Stimulated activated CD4-positive, alpha-beta T cell treated with anti-CD3 and anti-CD28 coated beads, Interleukin-15, amount 100 ng/mL, for 48 hours (primary cell): ENCODE measurements around the gene GNAZ.
"Not testable (repeated sequence)": the region's sequence is repeated elsewhere in the genome, so short reads cannot be mapped to it uniquely, and the experiment has no call there.

ENCODE experiments used
- DNase-seq, 2 donors: peaks; one replicate each; pipeline ENCODE4 v3.0.0-alpha.2; 2020; ENCODE audit warnings: low read depth in 2 of 2

Gene GNAZ

DNA sequence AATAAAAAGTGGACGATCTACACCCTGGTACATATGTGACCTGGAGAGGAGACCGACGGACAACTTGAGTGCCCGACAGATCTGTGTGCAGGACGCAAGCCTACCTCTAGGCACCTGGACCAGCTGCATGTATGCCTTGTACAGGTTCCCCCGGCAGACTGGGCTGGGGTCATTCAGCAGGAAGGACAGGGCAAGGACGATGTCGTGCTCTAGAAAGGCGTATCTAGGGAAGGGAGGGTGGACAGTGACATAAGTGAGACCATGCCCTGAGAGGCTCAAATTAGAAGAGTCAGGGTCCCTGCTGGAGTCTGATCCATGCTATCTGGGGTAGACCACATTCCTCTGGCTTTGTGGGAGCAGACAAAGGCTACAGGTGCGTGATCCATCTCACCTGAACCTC lies 63.6 kb downstream of the GNAZ start:
- no peak for DNase-seq

DNA sequence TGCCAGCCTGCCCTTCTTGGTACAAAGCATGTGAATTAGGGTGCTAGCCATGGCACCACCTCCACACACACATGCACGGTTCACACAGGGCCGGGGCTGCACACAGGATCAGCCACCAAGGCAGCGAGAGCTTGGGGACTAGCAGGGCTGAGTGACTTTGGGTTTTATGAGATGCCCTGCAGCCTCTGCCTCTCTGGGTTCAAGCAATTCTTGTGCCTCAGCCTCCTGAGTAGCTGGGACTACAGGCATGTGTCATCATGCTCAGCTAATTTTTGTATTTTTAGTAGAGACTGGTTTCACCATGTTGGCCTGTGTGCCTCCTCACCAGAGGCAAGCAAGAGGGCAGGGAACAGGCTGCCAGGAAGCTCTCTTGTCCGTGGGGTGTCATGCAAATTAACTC lies 66.7 kb downstream of the GNAZ start:
- not testable (repeated sequence) for DNase-seq

- no peak for DNase-seq
Measured at GRCh38 chr22:23137468-23137867, 67.1 kb downstream of the GNAZ start.

GRCh38 chr22:23137905-23138561 lies 67.7 kb downstream of the GNAZ start:
- no peak for DNase-seq

DNA sequence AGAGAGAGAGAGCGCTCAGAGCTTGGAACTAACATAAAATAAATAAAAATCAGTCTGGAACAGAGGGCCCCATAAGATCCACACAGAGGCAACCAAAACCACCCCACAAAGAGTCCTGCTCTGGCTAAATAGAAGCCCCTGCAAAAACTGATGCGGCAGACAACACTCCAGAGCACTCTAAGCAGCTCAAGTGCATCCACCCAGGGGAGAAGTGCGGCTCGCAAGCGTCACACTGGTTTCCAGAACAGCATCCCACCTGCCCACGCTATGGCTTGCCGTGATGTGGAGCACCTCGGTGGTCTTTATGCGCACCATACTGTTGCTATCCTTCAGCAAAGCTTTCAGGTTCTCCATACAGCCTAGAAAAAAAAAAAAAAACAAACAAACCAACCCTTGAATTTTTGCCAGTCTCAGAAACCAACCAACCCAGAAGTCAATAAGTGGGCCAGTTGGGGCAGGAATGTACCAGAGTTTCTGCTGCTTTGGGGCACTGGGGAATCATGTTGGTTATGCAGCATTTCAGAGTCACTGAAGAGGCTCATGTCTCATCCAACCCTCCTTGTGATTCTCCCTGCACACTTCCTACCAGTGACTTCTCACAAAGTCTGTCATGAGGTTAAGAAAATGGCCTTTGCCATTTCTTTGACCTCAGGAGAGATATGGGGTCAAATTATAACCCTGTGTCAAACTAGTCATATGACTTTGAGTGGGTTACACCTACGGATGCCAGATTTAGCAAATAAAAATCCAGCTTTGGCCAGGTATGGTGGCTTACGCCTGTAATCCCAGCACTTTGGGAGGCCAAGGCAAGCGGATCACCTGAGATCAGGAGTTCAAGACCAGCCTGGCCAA lies 68.5 kb downstream of the GNAZ start:
- DNase-seq, result no peak

- no peak for DNase-seq
Measured at GRCh38 chr22:23140385-23140784, 70.1 kb downstream of the GNAZ start.

GRCh38 chr22:23142546-23143105 lies 72.3 kb downstream of the GNAZ start:
- DNase-seq, result no peak

- DNase-seq, result no peak
Measured at GRCh38 chr22:23143119-23143518, 72.8 kb downstream of the GNAZ start.

DNA sequence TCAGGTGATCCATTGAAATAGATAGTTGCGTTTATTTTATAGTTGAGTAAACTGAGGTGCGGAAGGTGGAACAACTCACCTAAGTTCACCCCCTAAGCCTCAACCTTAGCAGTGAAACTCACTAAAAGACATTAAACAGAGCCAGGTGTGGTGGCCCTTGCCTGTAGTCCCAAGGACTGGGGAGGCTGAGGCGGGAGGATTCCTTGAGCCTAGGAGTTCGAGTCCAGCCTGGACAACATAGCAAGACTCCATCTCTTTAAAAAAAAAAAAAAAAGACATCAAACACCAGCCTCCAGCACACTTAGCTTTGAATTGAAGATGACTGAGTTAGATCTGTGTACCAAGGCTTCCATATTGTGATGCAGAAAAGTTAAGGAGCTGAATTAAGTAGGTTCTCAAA lies 74.1 kb downstream of the GNAZ start:
- no peak for DNase-seq

GRCh38 chr22:23144932-23145877 lies 74.9 kb downstream of the GNAZ start, which contains the start of gene RAB36:
TSS of gene RAB36 (plus strand) at chr22:23145477. CDS start at chr22:23146617, 1,140 bp downstream.
- DNase-seq, result peak; percentile 77 to 79

GRCh38 chr22:23145878-23146470 lies 75.7 kb downstream of the GNAZ start:
- DNase-seq, result no peak

- no peak for DNase-seq
Measured at GRCh38 chr22:23146478-23147205, 76.3 kb downstream of the GNAZ start.

DNA sequence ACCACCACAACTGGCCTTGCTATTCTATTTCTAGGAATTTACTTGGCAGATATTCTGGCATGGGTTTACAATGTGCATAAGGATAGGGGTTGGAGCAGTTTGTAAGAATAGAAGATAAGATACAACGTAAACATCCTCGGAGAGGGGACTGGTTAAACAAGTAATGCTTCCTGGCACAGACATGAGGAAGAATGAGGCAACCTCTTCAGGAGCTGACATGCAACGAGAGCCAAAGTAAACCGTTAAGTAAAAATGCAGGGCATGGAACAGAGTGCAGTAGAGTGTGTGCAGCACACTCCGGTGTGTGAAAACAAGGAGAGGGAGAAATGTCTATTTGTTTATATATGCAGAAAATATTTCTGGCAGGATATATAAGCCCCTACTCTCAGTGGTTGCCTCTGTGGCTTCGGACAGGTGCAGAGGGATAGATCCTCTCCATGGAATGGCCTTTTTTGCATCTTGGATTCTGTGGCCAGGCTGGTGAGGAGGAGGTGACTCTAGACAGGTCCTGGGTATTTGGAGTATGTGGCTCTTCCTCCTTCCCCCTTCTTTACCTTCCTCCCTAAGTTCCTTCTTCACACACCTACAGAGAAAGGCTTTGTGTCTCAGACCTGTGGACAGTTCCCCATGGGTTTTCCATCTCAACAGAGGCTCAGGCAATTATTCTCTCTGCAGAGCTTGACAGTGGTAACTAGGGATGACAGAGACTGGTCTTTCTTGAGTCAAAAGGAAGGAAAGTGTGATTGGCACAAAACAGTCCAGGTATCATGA lies 77.5 kb downstream of the GNAZ start:
- DNase-seq, result no peak

DNA sequence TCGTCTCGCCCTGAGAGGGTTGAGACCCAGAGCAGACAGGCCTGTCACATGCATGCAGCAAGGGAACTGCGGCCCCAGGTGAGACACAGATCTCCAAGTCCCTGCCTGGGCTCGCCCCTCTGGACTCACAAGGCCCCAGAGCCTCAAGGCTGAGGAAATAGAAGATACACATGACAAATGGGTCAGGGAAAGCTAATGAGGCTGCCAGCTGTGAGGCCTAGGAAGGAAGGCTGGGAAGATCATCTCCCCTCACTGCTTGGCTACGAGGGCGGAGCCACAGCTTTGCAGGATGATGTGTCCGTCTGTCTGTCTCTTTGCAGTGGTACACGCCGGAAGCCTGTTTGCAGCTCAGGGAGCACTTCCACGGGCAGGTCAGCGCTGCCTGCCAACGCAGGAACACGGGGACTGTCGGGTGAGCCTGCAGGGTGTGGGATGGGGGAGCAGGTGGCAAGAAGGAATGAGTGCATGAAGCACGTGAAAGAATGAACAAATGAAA lies 79.5 kb downstream of the GNAZ start:
- DNase-seq, result no peak

- no peak for DNase-seq
Measured at GRCh38 chr22:23150762-23151161, 80.4 kb downstream of the GNAZ start.

DNA sequence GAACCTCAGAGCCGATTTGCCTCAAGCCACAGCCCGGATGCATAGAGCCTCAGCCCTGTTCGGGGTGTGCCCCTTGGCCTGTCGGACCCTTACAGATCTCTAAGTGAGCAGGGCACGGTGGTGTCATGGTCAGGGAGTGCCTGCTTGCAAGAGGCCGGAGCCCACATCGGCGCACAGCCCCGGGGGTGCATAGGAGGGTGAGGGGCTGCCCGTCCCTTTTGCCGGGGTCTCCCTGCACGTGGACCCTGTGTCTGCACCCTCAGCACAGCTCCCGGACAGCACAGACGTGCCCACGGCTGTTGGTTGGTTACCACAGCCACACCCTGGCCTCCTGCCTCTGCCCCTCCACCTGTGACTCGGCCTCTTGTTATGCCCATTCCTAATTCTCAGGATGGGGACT lies 81.5 kb downstream of the GNAZ start:
- DNase-seq, result no peak

DNA sequence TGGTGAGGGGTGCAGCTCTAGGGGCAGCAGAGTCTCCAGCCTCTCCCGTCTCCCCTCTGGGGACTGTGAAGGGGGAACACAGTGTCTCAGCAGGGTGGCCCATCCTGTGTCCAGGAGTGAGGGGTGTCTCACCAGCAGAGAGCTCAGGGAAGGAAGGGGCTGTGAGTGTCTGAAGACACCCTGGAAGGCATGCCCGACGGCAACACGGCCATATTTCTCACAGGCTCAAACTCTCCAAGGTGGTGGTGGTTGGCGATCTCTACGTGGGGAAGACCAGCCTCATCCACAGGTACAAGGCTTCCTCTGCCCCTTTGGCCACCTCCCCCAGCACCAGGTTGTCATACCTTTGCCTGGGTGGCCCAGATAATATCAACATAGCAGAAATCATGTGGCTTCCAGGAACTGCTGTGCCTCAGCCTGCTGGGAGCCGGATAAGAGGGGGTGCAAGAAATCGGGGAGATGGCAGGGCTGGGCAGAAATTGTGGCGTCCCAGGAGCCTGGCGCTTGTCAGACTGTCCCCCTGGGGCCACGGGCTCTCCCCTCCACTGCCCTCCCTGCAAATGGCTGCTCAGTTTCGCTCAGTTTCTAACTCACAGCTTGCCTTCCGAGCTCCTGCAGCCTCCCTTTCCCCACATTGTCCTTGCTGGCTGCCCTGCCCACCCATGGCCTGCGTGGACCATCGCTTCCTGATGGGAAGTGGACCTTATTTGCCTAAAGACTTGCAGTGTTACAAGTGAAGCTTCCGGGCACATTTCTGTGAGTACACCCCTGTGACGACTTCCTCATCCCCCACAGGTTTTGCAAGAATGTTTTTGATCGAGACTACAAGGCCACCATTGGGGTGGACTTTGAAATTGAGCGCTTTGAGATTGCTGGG lies 82.2 kb downstream of the GNAZ start:
- no peak for DNase-seq

GRCh38 chr22:23153994-23154393 lies 83.7 kb downstream of the GNAZ start:
- DNase-seq, result no peak

DNA sequence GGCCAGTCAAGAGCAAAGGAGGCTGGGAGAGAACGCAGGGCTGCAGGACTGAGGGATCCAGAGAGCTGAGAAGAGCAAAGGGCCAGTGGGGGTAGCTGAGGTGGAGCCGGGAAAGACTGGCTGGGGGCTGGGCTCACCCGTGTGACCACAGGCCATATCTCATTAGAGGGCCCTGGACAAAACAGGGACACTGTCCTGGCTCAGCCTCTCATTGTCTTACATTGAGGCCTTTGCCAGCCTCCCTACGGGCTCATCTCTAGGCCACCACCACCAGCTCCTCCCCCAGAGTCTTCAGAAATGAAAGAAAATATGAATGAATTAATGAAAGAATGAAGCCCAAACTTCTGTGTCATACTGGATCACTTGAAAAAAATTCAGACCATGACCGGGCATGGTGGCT lies 84.1 kb downstream of the GNAZ start:
- DNase-seq, result no peak
